HCT116 (cell line): ENCODE results near the gene SPACDR. TPM values are rescaled to one million over a fixed set of nuclear protein-coding genes. Genes with fewer than 3 reads are reported as not detected.

ENCODE experiments used
- ATAC-seq: fragments of 200-7000 bp; cut with Tn5 transposase; 2 replicates; pipeline ENCODE4 v1.9.1; 2020; ENCODE audit warnings: mild to moderate bottlenecking, moderate library complexity
- BruUV-seq: library from RNA; stranded (reverse); fragments of 400-500 nt; replicated peaks from 2 replicates; lab custom pipeline; 2021; lab: Mats Ljungman, UMichigan
- CTCF ChIA-PET: fragments of 300-600 bp; sonication (Branson Sonifier 250); formaldehyde crosslinking; loops from one replicate; lab custom pipeline; 2021; ENCODE audit warnings: antibody characterized with exemption; lab: Charles Lee
- POLR2A ChIA-PET: fragments of 300-600, 350-600 bp; sonication (Branson Sonifier 250); formaldehyde crosslinking; loops from one replicate; lab custom pipeline; 2021; ENCODE audit warnings: antibody characterized with exemption; lab: Charles Lee
- RAD21 ChIA-PET, 2 experiments: fragments of 300-600 bp; sonication (Branson Sonifier 250); formaldehyde crosslinking; loops; one replicate each; lab custom pipeline; 2023; ENCODE audit warnings: low total read pairs in 2 of 2; ENCODE audit not compliant: uncharacterized antibody in 2 of 2, unreplicated experiment in 2 of 2, low non-redundant PET in 1 of 2; lab: Charles Lee
- DNase-seq: peaks from one replicate; pipeline ENCODE4 v3.0.0-alpha.2; 2010; ENCODE audit warnings: low read depth, low spot score
- H2AFZ ChIP-seq: fragments of 200-600 bp; shearing (Covaris generic), sonication (generic); 2 replicates; pipeline ENCODE4 v1.6.1; 2017; ENCODE audit warnings: low read depth, mixed run types, mixed read lengths, antibody characterized with exemption, low read length; ENCODE audit not compliant: poor library complexity, severe bottlenecking
- H3K27ac ChIP-seq: 2 replicates; pipeline ENCODE4 v1.5.1; 2012; ENCODE audit warnings: low read depth, low read length
- H3K27me3 ChIP-seq: fragments of 200-600 bp; sonication (generic); 2 replicates; pipeline ENCODE4 v1.6.1; 2016; ENCODE audit warnings: mixed run types, low read length, mixed read lengths; ENCODE audit not compliant: insufficient read depth
- H3K36me3 ChIP-seq, 2 experiments: fragments of 200-500 bp in 1 of 2; fragments of 200-600 bp in 1 of 2; sonication (Bioruptor generic) in 1 of 2; sonication (generic) in 1 of 2; 2 replicates each; pipeline versions ENCODE4 v1.5.1 to v1.6.1; 2014 to 2016; ENCODE audit warnings: low read length in 2 of 2, inconsistent platforms in 1 of 2, mixed read lengths in 1 of 2, mixed run types in 1 of 2; ENCODE audit not compliant: insufficient read depth in 2 of 2, control insufficient read depth in 1 of 2
- H3K4me1 ChIP-seq, 2 experiments: fragments of 200-600 bp in 1 of 2; sonication (generic) in 1 of 2; 2 replicates each; pipeline versions ENCODE4 v1.5.1 to v1.6.1; 2012 to 2017; ENCODE audit warnings: low read length in 2 of 2, inconsistent platforms in 1 of 2, mild to moderate bottlenecking in 1 of 2, mixed read lengths in 1 of 2, mixed run types in 1 of 2, moderate library complexity in 1 of 2; ENCODE audit not compliant: insufficient read depth in 2 of 2, control insufficient read depth in 1 of 2
- H3K4me2 ChIP-seq: fragments of 200-600 bp; sonication (generic); 2 replicates; pipeline ENCODE4 v1.6.1; 2017; ENCODE audit warnings: mixed run types, low read length, mixed read lengths
- H3K4me3 ChIP-seq, 2 experiments: fragments of 200-600 bp in 1 of 2; sonication (generic) in 1 of 2; replicated peaks in 1 of 2; 2 replicates each; pipeline ENCODE4 v1.5.1; 2011 to 2016; ENCODE audit warnings: low read length in 2 of 2, control low read depth in 1 of 2, low read depth in 1 of 2, mild to moderate bottlenecking in 1 of 2, mixed read lengths in 1 of 2, mixed run types in 1 of 2
- H3K79me2 ChIP-seq: fragments of 200-600 bp; sonication (generic); 2 replicates; pipeline ENCODE4 v1.6.1; 2017; ENCODE audit warnings: mild to moderate bottlenecking, mixed run types, low read length, moderate library complexity, mixed read lengths; ENCODE audit not compliant: insufficient read depth
- H3K9ac ChIP-seq: fragments of 200-600 bp; sonication (generic); 2 replicates; pipeline ENCODE4 v1.6.1; 2016; ENCODE audit warnings: low read length, mixed read lengths
- H3K9me2 ChIP-seq: fragments of 200-600 bp; sonication (generic), shearing (Covaris generic); 2 replicates; pipeline ENCODE4 v1.6.1; 2017; ENCODE audit warnings: mixed run types, mild to moderate bottlenecking, moderate library complexity; ENCODE audit not compliant: insufficient read depth
- H3K9me3 ChIP-seq, 2 experiments: fragments of 200-500 bp in 1 of 2; fragments of 200-600 bp in 1 of 2; sonication (Bioruptor generic) in 1 of 2; sonication (generic) in 1 of 2; 2 replicates each; pipeline ENCODE4 v1.6.1; 2014 to 2017; ENCODE audit warnings: low read length in 2 of 2, mixed read lengths in 2 of 2, inconsistent platforms in 1 of 2, low read depth in 1 of 2, mild to moderate bottlenecking in 1 of 2, mixed run types in 1 of 2, moderate library complexity in 1 of 2; ENCODE audit not compliant: control insufficient read depth in 1 of 2, insufficient read depth in 1 of 2
- H4K20me1 ChIP-seq: fragments of 200-600 bp; sonication (generic), shearing (Covaris generic); 2 replicates; pipeline ENCODE4 v1.6.1; 2017; ENCODE audit warnings: mixed run types, mild to moderate bottlenecking, moderate library complexity; ENCODE audit not compliant: insufficient read depth
- ATF3 ChIP-seq: IDR thresholded peaks from 2 replicates; pipeline ENCODE4 v1.6.1; 2012
- CEBPB ChIP-seq: IDR thresholded peaks from 2 replicates; pipeline ENCODE4 v1.6.1; 2012; ENCODE audit warnings: low read depth
- RAD21 ChIP-seq: IDR thresholded peaks from 2 replicates; pipeline ENCODE4 v1.6.1; 2012; ENCODE audit warnings: low read depth, mild to moderate bottlenecking
- SP1 ChIP-seq: IDR thresholded peaks from 2 replicates; pipeline ENCODE4 v1.6.1; 2012; ENCODE audit warnings: low read depth
- YY1 ChIP-seq: IDR thresholded peaks from 2 replicates; pipeline ENCODE4 v1.6.1; 2011; ENCODE audit warnings: low read length, low read depth, moderate library complexity, mild to moderate bottlenecking; ENCODE audit not compliant: insufficient replicate concordance; ENCODE audit errors: extremely low read depth
- ZBTB33 ChIP-seq: IDR thresholded peaks from 2 replicates; pipeline ENCODE4 v1.6.1; 2011; ENCODE audit warnings: mild to moderate bottlenecking, low read length, moderate library complexity; ENCODE audit not compliant: insufficient replicate concordance; ENCODE audit errors: extremely low read depth
- ZFX ChIP-seq: fragments of 450-650 bp; IDR thresholded peaks from 2 replicates; pipeline ENCODE4 v1.6.1; 2017
- ZNF274 ChIP-seq: fragments of 200-500 bp; sonication (Bioruptor generic); IDR thresholded peaks from 2 replicates; pipeline ENCODE4 v1.6.1; 2014; ENCODE audit warnings: mild to moderate bottlenecking, low read depth, low read length, inconsistent platforms
- intact Hi-C: fragments of 100-400 bp; cut with micrococcal nuclease; formaldehyde crosslinking; loops from 2 replicates; pipeline ENCODE4 v1.10.0; 2022
- total RNA-seq: library from RNA; stranded (reverse); gene quantifications from one replicate; pipeline ENCODE4 v1.2.1, GENCODE V29; 2021; ENCODE audit not compliant: unreplicated experiment

SPACDR gene
- total RNA-seq, 1 experiment from 2014 or later = 1.7 TPM

- RAD21 ChIA-PET = no interaction called here
- no TSS peak for BruUV-seq
These were observed 731 bp upstream of the SPACDR start for GRCh38 chr7:100464791-100465190.

GRCh38 chr7:100457033-100457432 is 7.0 kb downstream of the SPACDR start:
- Histone ChIP-seq H3K4me1 (peaks cover 4 to 11% of the 10 kb centered on the region in 2 experiments; a peak in 2 of 4 replicates), H4K20me1 (no peaks in the 10 kb centered on the region), H3K27ac (no peak overlapping the region), H3K4me2 (no peak overlapping the region), H3K9me3 (no peaks in the 10 kb centered on the region), H3K36me3 (no peaks in the 10 kb centered on the region), H3K9ac (no peak overlapping the region), H3K9me2 (no peaks in the 10 kb centered on the region), H3K27me3 (no peaks in the 10 kb centered on the region), H3K4me3 (no peak overlapping the region), H2AFZ (no peak overlapping the region), H3K79me2 (no peaks in the 10 kb centered on the region)
- TF ChIP-seq ATF3 = no peak
- TF ChIP-seq ZFX = no peak
- no peak for TF ChIP-seq SP1
- no peak for TF ChIP-seq ZBTB33
- BruUV-seq = no TSS peak
- intact Hi-C loops = no loop called here
- CTCF ChIA-PET = no interaction called here
- POLR2A ChIA-PET = no interaction called here
- no peak for ATAC-seq
- RAD21 ChIA-PET = no interaction called here
- DNase-seq = no peak

More at GRCh38 chr7:100464791-100465190, 731 bp upstream of the SPACDR start:
- Histone ChIP-seq H3K36me3 (no peaks in the 10 kb centered on the region), H2AFZ (no peak overlapping the region)
- intact Hi-C loops = no loop called here
- TF ChIP-seq YY1 (no peak), RAD21 (no peak), ZNF274 (no peak), CEBPB (no peak)
- TF ChIP-seq, all 23 proteins: peak for 0
- no peak for ATAC-seq
- no peak overlapping the region for H3K27ac ChIP-seq
- peaks cover 5 to 18% of the 10 kb centered on the region in 2 experiments for H3K4me1 ChIP-seq
- CTCF ChIA-PET = interaction anchor here (1.0 to 2.4 kb wide), 5 partner anchors 10 to 240 kb away, joined by 3 to 13 read pairs (median 6); partner anchors contain the start of genes FBXO24, LRCH4 and POP7
- H3K27me3 ChIP-seq = no peaks in the 10 kb centered on the region
- H3K4me3 ChIP-seq = no peak overlapping the region
- DNase-seq = no peak
- no peaks in the 10 kb centered on the region for H3K79me2 ChIP-seq
- H3K9ac ChIP-seq = no peak overlapping the region
- no peaks in the 10 kb centered on the region for H3K9me2 ChIP-seq
- POLR2A ChIA-PET = interaction anchor here (1.5 kb wide), 1 partner anchor 122 kb away, joined by 6 read pairs; the partner anchor contains the start of genes FBXO24 and LRCH4
- no peaks in the 10 kb centered on the region for H4K20me1 ChIP-seq
- no peak overlapping the region for H3K4me2 ChIP-seq
- H3K9me3 ChIP-seq = no peaks in the 10 kb centered on the region
